Sciatic nerve (tissue), 2 donors: Measurements from ENCODE around the gene ATMIN. TPM values are rescaled to one million over a fixed set of nuclear protein-coding genes. Genes with fewer than 3 reads are reported as not detected.

Experiments
- ATAC-seq: fragments of 200-7000 bp; cut with Tn5 transposase; one replicate; pipeline ENCODE4 v1.9.1; 2020; ENCODE audit warnings: mild to moderate bottlenecking, moderate library complexity
- DNase-seq: peaks from one replicate; pipeline ENCODE4 v3.0.0-alpha.2; 2020; ENCODE audit warnings: low spot score
- intact Hi-C: fragments of 100-400 bp; cut with DNase I; formaldehyde crosslinking; loops from one replicate; pipeline ENCODE4 v1.14.2; 2022
- total RNA-seq: library from RNA; stranded (reverse); fragmentation: NEBNext Ultra II Directional; extraction: Animal tissue kit (Norgen Biotek cat#: 25700); gene quantifications from one replicate; pipeline ENCODE4 v1.2.1, GENCODE V29; 2021
- donor health status: DM: no; HTN: no; CAD: no.
- donor health status: DM: no; HTN: no; CAD: no.

ATMIN gene
- total RNA-seq, 1 donor from 2014 or later = 27.9 TPM

DNA sequence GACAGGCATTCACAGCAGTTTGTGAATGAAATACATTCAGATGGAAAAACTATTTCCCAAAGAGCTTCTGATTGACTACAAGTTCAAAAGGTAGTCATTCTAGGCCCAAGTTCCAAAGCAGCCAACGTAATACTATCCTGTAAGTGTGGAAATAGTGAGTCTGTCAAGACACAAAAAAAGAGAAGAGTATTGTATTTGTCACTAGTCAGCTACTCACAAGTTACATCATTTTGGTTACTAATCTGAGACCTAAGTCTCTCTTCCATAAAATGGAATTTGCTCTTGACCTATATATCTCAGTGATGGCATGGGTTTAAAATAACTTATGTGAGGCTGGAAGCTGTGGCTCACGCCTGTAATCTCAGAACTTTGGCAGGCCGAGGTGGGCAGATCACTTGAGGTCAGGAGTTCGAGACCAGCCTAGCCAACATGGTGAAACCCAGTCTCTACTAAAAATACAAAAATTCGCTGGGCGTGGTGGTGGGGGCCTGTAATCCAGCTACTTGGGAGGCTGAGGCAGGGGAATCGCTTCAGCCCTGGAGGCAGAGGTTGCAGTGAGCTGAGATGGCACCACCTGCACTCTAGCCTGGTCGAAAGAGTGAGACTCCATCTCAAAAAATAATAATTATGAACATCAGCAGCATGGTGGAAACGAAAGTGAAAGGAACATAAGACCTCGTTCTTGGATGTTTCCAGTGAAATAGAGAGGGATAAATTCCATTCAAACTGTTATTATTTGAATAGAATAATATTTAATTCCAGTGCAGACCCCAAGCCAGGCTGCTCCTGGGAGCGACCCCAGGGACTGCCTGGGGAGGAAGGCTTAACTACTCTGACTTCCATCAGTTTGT is 31.8 kb upstream of the ATMIN start:
- ATAC-seq (no peak), DNase-seq (no peak)
- intact Hi-C loops = no loop called here

DNA sequence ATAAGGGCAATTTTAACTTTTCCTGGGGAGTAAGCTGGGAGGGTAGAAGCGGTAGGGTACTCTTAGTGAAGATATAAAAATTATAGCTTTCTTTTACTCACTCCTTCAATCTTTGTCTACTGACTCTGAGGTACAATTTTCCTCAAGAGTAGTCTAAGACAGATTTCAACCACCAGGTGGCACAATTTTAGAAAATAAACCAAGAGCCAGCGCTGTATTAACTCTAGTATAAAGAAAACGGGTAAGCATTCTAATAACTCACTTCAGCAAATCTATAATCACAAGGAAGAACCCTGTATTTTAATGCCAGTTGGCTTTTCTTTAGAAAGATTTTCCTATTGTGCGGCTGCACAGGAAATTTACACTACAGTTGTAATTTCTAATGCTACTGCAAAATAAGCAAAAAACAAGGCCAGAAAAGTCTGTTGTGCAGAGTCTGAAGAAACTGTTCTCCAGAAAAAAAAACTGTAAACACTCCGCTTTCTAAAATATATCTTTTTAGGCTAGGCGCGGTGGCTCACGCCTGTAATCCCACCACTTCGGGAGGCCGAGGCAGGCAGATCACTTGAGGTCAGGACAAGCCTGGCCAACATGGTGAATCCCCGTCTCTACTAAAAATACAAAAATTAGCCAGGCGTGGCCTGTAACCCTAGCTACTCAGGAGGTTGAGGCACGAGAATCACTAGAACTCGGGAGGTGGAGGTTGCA is 30.8 kb upstream of the ATMIN start:
- ATAC-seq (no peak), DNase-seq (no peak)
- intact Hi-C loops = no loop called here

DNA sequence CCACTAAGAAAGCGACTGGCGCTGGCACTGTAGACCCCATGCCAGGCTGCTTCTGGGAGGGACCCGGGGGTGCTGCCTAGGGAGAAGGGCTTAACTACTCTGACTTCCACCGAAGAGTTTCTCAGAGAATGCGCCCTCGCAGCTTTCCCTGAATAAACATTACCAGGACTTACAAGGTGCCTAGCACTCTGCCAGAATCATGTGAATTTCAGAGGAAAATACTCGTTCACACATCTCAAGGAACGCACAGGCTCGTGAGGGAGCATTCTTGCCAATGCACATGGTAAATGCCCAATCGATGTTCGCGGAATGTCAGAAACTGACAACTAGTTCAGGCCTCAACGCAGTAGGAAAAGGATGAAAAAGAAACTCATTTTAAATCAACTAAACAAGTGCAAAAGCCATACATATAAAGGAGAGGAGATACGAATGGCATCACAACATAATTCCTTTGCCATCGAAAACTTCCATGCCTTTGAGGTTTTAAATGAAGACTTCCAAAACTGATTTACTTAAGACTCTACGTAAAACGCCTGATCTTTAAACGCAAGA is 30.0 kb upstream of the ATMIN start:
- no peak for ATAC-seq
- no peak for DNase-seq
- intact Hi-C loops = no loop called here

DNA sequence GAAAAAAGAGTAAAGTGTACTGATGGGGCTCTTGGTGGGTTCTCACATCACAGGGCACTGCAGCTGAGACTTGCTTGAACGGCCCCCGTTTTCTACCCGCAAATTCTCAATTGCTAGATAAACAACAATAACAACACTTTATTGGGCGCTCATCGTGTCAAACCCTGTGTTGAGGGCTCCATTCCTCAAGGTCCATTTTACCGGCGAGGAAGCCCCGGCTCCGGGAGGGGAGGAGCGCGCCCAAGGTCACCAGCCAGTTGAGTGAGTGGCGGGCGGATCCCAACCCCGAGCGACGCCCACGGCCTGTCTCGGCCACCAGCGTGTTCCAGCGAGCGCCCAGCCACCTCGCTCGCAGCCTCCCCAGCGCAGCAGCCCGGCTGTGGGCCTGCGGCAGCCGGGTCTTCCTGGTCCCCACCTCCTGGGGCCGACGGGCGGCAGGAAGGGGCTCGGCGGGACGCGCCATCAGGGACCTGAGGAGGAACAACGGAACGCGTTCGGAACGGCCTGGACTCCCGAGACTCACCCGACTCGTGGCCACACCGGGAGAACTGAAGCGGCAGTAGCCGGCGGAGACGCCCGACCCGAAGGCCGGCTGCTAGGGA is 29.3 kb upstream of the ATMIN start:
- ATAC-seq (peak; percentile 4), DNase-seq (peak; percentile 84)
- intact Hi-C loops = no loop called here

- DNase-seq = peak; percentile 99
- intact Hi-C loops = no loop called here
- peak; percentile 98 for ATAC-seq
Measured at GRCh38 chr16:81006813-81007695, 28.6 kb upstream of the ATMIN start, which contains the start of the genes CENPN and CMC2. TSS of gene CENPN (plus strand) at chr16:81007214. CDS start at chr16:81011940, 4,726 bp downstream. TSS of gene CMC2 (minus strand) at chr16:81006885. CDS start at chr16:80997394, 9,491 bp downstream.

- intact Hi-C loops = no loop called here
- peak; percentile 58 for DNase-seq
Measured at GRCh38 chr16:81008505-81008789, 27.2 kb upstream of the ATMIN start.

GRCh38 chr16:81012974-81013373 is 22.7 kb upstream of the ATMIN start:
- DNase-seq = no peak
- intact Hi-C loops = no loop called here
- no peak for ATAC-seq

More at GRCh38 chr16:81008505-81008789, 27.2 kb upstream of the ATMIN start:
- ATAC-seq = no peak

DNA sequence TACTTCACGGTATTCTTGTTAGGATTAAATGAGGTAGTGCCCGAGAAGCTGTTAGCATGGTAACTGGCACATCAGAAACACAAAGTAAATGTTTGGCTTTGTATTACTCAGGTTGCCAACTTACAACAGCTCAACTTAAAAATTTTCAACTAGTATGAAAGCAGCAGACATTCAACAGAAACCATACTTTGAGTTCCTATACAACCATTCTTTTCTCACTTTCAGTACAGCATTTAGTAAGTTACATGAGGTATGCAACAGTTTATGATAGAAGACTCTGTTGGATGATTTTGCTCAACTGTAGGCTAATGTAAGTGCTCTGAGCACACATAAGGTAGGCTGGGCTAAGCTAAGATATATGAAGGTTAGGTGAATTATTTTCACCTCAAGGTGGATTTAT is 21.0 kb upstream of the ATMIN start:
- ATAC-seq (no peak), DNase-seq (no peak)
- intact Hi-C loops = no loop called here

DNA sequence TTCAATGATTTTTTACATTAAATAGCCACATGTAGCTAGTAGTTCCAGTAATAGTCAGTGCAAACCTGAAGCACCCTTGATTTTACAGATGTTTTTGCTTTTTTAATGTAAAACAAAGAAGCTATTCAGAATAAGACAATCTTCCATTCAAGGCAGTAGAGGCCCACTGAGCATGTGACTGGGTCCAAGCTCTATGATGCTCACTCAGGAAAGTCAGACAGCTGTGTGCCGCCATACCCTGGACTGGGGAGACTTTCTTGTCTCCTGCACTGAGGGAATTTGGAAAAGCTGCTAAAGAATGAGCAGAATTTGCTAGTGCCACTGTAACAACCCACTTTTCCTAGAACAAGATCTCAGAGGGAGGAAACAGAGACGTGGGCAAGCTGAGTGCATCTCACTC is 17.1 kb upstream of the ATMIN start:
- intact Hi-C loops = no loop called here
- peak; percentile 96 for ATAC-seq

GRCh38 chr16:81026429-81026828 is 9.2 kb upstream of the ATMIN start:
- intact Hi-C loops = no loop called here
- no peak for ATAC-seq
- DNase-seq = no peak

More for the DNA sequence above, 17.1 kb upstream of the ATMIN start:
- no peak for DNase-seq

GRCh38 chr16:81029930-81030604 is 5.6 kb upstream of the ATMIN start:
- DNase-seq = no peak
- intact Hi-C loops = no loop called here
- no peak for ATAC-seq

DNA sequence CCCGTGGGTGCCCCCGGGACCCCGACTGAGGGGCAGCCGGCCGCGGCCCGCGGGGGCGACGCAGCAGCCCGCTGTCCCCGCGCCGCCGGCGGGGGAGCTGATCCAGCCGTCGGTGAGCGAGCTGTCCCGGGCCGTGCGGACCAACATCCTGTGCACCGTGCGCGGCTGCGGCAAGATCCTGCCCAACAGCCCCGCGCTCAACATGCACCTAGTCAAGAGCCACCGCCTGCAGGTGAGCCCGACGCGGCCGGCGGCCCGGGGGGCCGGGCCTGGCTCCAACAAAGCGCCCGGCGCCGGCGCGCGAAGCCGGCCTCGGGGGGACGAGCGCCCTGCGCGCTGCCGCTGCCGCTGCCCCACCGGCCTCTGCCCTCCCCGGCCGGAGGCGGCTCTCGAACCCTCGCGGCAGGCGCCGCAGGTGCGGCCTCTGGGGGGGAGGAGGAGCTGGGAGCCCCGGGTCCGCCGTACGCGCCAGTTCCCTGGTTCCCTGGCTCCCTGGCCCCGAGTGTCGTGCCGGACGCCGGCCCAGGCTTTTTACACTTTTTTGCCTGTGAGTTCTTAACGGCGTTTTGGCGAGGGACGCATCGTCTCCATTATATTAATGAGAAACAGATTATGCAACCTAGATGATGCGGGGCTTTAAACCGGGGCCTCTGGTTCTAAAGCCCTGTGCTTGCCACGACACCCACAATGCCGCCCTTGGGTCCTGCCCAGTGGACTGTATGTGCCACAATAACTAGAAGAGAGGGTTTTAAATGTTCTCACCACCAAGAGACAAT is 521 bp downstream of the ATMIN start:
- intact Hi-C loops = no loop called here
- no peak for DNase-seq
- peak; percentile 38 for ATAC-seq

DNA sequence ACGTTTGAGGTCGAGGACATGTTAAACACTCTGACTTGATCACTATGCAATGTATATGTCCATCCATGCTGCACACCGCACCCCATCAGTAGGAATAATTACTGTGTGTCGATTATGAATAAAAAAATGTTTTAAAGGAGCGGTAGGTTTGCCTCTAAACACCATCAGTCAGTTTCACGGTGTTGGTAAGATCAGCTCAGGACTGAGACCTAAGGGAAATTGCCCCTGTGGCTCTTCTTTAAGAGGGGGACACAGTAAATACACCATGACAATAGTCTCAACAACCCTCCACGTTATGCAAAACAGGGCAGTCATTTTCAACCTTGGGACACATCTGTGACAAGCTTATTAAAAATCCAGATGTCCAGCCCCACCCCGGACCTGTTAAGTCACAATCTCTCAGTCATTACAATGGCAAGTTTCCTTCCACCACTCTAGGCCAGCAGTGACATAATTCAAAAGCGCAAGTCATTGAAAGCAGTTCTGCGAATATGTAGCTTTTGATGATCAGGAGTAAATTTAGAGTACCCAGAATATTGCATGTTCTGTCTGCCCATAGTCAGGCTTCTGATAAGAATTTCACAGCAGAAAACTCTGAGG is 1.2 kb downstream of the ATMIN start:
- intact Hi-C loops = no loop called here
- ATAC-seq (peak; percentile 22), DNase-seq (no peak)

GRCh38 chr16:81040131-81040530 is 4.5 kb downstream of the ATMIN start:
- ATAC-seq = no peak
- intact Hi-C loops = no loop called here
- no peak for DNase-seq

DNA sequence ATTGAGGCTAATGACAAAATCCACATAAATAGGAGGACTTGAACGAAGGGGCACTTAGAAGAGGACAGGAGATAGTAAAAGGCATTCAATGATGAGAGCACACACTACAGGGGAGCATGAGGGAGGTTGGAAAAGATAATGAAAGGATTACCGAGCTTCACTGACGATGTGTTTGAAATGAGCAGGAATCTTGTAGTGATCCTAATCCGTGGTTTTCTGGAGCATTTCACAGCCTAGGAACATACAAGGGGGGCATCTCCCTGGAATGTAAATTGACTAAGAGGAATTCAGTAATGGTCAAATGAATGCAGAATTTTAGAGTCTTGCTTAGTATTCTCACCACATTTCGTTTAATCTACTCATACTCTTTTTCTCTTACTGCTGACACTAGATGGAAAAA is 5.2 kb downstream of the ATMIN start:
- intact Hi-C loops = no loop called here
- no peak for DNase-seq
- no peak for ATAC-seq

- DNase-seq (no peak), ATAC-seq (no peak)
- intact Hi-C loops = no loop called here
Measured at GRCh38 chr16:81041696-81042095, 6.1 kb downstream of the ATMIN start.

GRCh38 chr16:81042821-81043220 is 7.2 kb downstream of the ATMIN start:
- DNase-seq (no peak), ATAC-seq (no peak)
- intact Hi-C loops = no loop called here
